Measurements from ENCODE around the gene DYSF. TPM values are rescaled to one million over a fixed set of nuclear protein-coding genes. Genes with fewer than 3 reads are reported as not detected.

The DYSF gene
- total RNA-seq, 2 donors from 2014 or later: 0.23 to 0.30 TPM

GRCh38 chr2:71547616-71548285 lies 94.4 kb downstream of the DYSF start:
- no peak for ATAC-seq
- Mint-ChIP-seq H3K9me3 (no peaks in the 10 kb centered on the region), H3K36me3 (no peaks in the 10 kb centered on the region), H3K27ac (no peak overlapping the region)
- DNase-seq (ENCODE audit: low spot score in 2 of 2): no peak

GRCh38 chr2:71548646-71549425 lies 95.5 kb downstream of the DYSF start:
- ATAC-seq (peak; percentile 76 to 77), DNase-seq (ENCODE audit: low spot score in 2 of 2) (peak in 1 of 2 donors; percentile 72)
- H3K9me3 Mint-ChIP-seq: no peaks in the 10 kb centered on the region
- no peaks in the 10 kb centered on the region for H3K36me3 Mint-ChIP-seq
- no peak overlapping the region for H3K27ac Mint-ChIP-seq

GRCh38 chr2:71550801-71551630 lies 97.7 kb downstream of the DYSF start:
- H3K27ac Mint-ChIP-seq: peak overlapping the region in 1 of 2 donors; percentile 6

GRCh38 chr2:71551631-71551915 lies 98.2 kb downstream of the DYSF start:
- no peak for ATAC-seq
- Mint-ChIP-seq H3K36me3 (no peaks in the 10 kb centered on the region), H3K27ac (no peak overlapping the region), H3K9me3 (no peaks in the 10 kb centered on the region)
- DNase-seq (ENCODE audit: low spot score in 2 of 2): no peak

More at GRCh38 chr2:71550801-71551630, 97.7 kb downstream of the DYSF start:
- no peaks in the 10 kb centered on the region for H3K36me3 Mint-ChIP-seq
- no peak for DNase-seq (ENCODE audit: low spot score in 2 of 2)
- no peaks in the 10 kb centered on the region for H3K9me3 Mint-ChIP-seq
- ATAC-seq: no peak

GRCh38 chr2:71552356-71552755 lies 99.0 kb downstream of the DYSF start:
- no peak for ATAC-seq
- Mint-ChIP-seq H3K9me3 (no peaks in the 10 kb centered on the region), H3K36me3 (no peaks in the 10 kb centered on the region), H3K27ac (no peak overlapping the region)
- DNase-seq (ENCODE audit: low spot score in 2 of 2): no peak

- Mint-ChIP-seq H3K36me3 (no peaks in the 10 kb centered on the region), H3K27ac (no peak overlapping the region), H3K9me3 (no peaks in the 10 kb centered on the region)
- DNase-seq (ENCODE audit: low spot score in 2 of 2) (no peak), ATAC-seq (no peak)
Measured at GRCh38 chr2:71552861-71553301, 99.5 kb downstream of the DYSF start.

GRCh38 chr2:71554028-71554705 lies 100.8 kb downstream of the DYSF start:
- DNase-seq (ENCODE audit: low spot score in 2 of 2): no peak
- H3K9me3 Mint-ChIP-seq: no peaks in the 10 kb centered on the region
- no peaks in the 10 kb centered on the region for H3K36me3 Mint-ChIP-seq
- peak overlapping the region in 1 of 2 donors; percentile 44 for H3K27ac Mint-ChIP-seq
- ATAC-seq: no peak

GRCh38 chr2:71554706-71555056 lies 101.3 kb downstream of the DYSF start:
- H3K27ac Mint-ChIP-seq: peak overlapping the region in 1 of 2 donors; percentile 0

GRCh38 chr2:71555798-71556454 lies 102.6 kb downstream of the DYSF start:
- H3K9me3 Mint-ChIP-seq: no peaks in the 10 kb centered on the region
- DNase-seq (ENCODE audit: low spot score in 2 of 2) (no peak), ATAC-seq (no peak)
- H3K36me3 Mint-ChIP-seq: no peaks in the 10 kb centered on the region
- no peak overlapping the region for H3K27ac Mint-ChIP-seq

More at GRCh38 chr2:71554706-71555056, 101.3 kb downstream of the DYSF start:
- ATAC-seq (no peak), DNase-seq (ENCODE audit: low spot score in 2 of 2) (no peak)
- no peaks in the 10 kb centered on the region for H3K36me3 Mint-ChIP-seq
- H3K9me3 Mint-ChIP-seq: no peaks in the 10 kb centered on the region

GRCh38 chr2:71556692-71557250 lies 103.4 kb downstream of the DYSF start:
- no peak for ATAC-seq
- Mint-ChIP-seq H3K9me3 (no peaks in the 10 kb centered on the region), H3K27ac (no peak overlapping the region), H3K36me3 (no peaks in the 10 kb centered on the region)
- no peak for DNase-seq (ENCODE audit: low spot score in 2 of 2)

GRCh38 chr2:71557321-71557720 lies 104.0 kb downstream of the DYSF start:
- no peak for ATAC-seq

GRCh38 chr2:71558300-71559051 lies 105.1 kb downstream of the DYSF start:
- ATAC-seq: no peak
- no peaks in the 10 kb centered on the region for H3K36me3 Mint-ChIP-seq

More at GRCh38 chr2:71557321-71557720, 104.0 kb downstream of the DYSF start:
- H3K27ac Mint-ChIP-seq: no peak overlapping the region
- H3K36me3 Mint-ChIP-seq: no peaks in the 10 kb centered on the region
- DNase-seq (ENCODE audit: low spot score in 2 of 2): no peak
- H3K9me3 Mint-ChIP-seq: no peaks in the 10 kb centered on the region

GRCh38 chr2:71559080-71559827 lies 105.9 kb downstream of the DYSF start:
- DNase-seq (ENCODE audit: low spot score in 2 of 2): no peak
- H3K36me3 Mint-ChIP-seq: no peaks in the 10 kb centered on the region
- no peaks in the 10 kb centered on the region for H3K9me3 Mint-ChIP-seq

More at GRCh38 chr2:71558300-71559051, 105.1 kb downstream of the DYSF start:
- no peak for DNase-seq (ENCODE audit: low spot score in 2 of 2)
- H3K27ac Mint-ChIP-seq: no peak overlapping the region
- no peaks in the 10 kb centered on the region for H3K9me3 Mint-ChIP-seq

GRCh38 chr2:71559828-71560637 lies 106.7 kb downstream of the DYSF start:
- no peak for DNase-seq (ENCODE audit: low spot score in 2 of 2)
- Mint-ChIP-seq H3K36me3 (no peaks in the 10 kb centered on the region), H3K27ac (no peak overlapping the region), H3K9me3 (no peaks in the 10 kb centered on the region)
- ATAC-seq: no peak

More at GRCh38 chr2:71559080-71559827, 105.9 kb downstream of the DYSF start:
- ATAC-seq: no peak
- no peak overlapping the region for H3K27ac Mint-ChIP-seq

Measured in activated naive CD4-positive, alpha-beta T cell treated with anti-CD3 and anti-CD28 coated beads, Interleukin-2, amount 50 U/mL, for 72 hours (primary cell).